GM18526 (cell line): ENCODE results near the gene PRKAG3.

Source experiments
- POLR2A ChIP-seq: IDR thresholded peaks from 3 replicates; pipeline ENCODE4 v1.6.1; 2011; ENCODE audit not compliant: insufficient read length; ENCODE audit errors: extremely low read depth

Gene PRKAG3

GRCh38 chr2:218831378-218831990, at the start of gene PRKAG3:
Gene PRKAG3 (minus strand): TSS chr2:218831803.
- TF ChIP-seq POLR2A, result no peak

- no peak for TF ChIP-seq POLR2A
Observed at GRCh38 chr2:218880859-218881594, 49.4 kb upstream of the PRKAG3 start.

GRCh38 chr2:218880102-218880858, 48.7 kb upstream of the PRKAG3 start, which contains the start of gene WNT10A:
Gene WNT10A (plus strand): TSS chr2:218880852. CDS start chr2:218880996, 144 bp downstream.
- peak; percentile 55 for TF ChIP-seq POLR2A

- peak; percentile 6 for TF ChIP-seq POLR2A
Observed at GRCh38 chr2:218879776-218880101, 48.1 kb upstream of the PRKAG3 start.

- no peak for TF ChIP-seq POLR2A
Observed at GRCh38 chr2:218878926-218879761, 47.5 kb upstream of the PRKAG3 start.

- no peak for TF ChIP-seq POLR2A
Observed at GRCh38 chr2:218878486-218878885, 46.9 kb upstream of the PRKAG3 start.

GRCh38 chr2:218877891-218878290, 46.3 kb upstream of the PRKAG3 start:
- TF ChIP-seq POLR2A, result no peak

GRCh38 chr2:218877331-218877730, 45.7 kb upstream of the PRKAG3 start:
- TF ChIP-seq POLR2A, result no peak

GRCh38 chr2:218876562-218877219, 45.1 kb upstream of the PRKAG3 start:
- no peak for TF ChIP-seq POLR2A

GRCh38 chr2:218875692-218876246, 44.2 kb upstream of the PRKAG3 start:
- no peak for TF ChIP-seq POLR2A

GRCh38 chr2:218873359-218874194, 42.0 kb upstream of the PRKAG3 start:
- TF ChIP-seq POLR2A, result no peak

- no peak for TF ChIP-seq POLR2A
Observed at GRCh38 chr2:218872645-218873358, 41.2 kb upstream of the PRKAG3 start.
